H1 (cell line): ENCODE measurements around the gene DAGLA. TPM values are rescaled to one million over a fixed set of nuclear protein-coding genes. Genes with fewer than 3 reads are reported as not detected.

Experiments used
- CTCF ChIA-PET: fragments of 300-600 bp; sonication (Branson Sonifier 250); formaldehyde crosslinking; loops from one replicate; lab custom pipeline; 2021; ENCODE audit not compliant: partially characterized antibody; lab: Charles Lee
- POLR2A ChIA-PET: fragments of 300-600 bp; sonication (Branson Sonifier 250); formaldehyde crosslinking; loops from one replicate; lab custom pipeline; 2021; ENCODE audit warnings: inconsistent platforms; ENCODE audit not compliant: partially characterized antibody; lab: Charles Lee
- DNase-seq, 2 experiments: peaks; one replicate each; pipeline versions ENCODE4 v3.0.0 to v3.0.0-alpha.2; 2010 to 2022; ENCODE audit warnings: low spot score in 2 of 2, low read depth in 1 of 2, mixed read lengths in 1 of 2
- FAIRE-seq: peaks from 2 replicates; lab custom pipeline; 2011; peaks lifted over from hg19 to GRCh38; lab: Jason Lieb, UNC
- H2AFZ ChIP-seq: 2 replicates; pipeline ENCODE4 v1.8.1; 2012; ENCODE audit warnings: low read length, inconsistent platforms
- H2AK5ac ChIP-seq: 2 replicates; pipeline ENCODE4 v1.6.1; 2013; ENCODE audit warnings: low read depth, low read length
- H2BK120ac ChIP-seq: replicated peaks from 2 replicates; pipeline ENCODE3; 2013; ENCODE audit warnings: low read depth, low read length, inconsistent platforms
- H2BK12ac ChIP-seq: 2 replicates; pipeline ENCODE4 v1.6.1; 2013; ENCODE audit warnings: low read depth, low read length
- H2BK15ac ChIP-seq: 2 replicates; pipeline ENCODE4 v1.6.1; 2013; ENCODE audit warnings: low read length
- H2BK20ac ChIP-seq: 2 replicates; pipeline ENCODE4 v1.6.1; 2013; ENCODE audit warnings: low read length
- H2BK5ac ChIP-seq: 2 replicates; pipeline ENCODE4 v1.6.1; 2013; ENCODE audit warnings: low read depth, low read length
- H3K14ac ChIP-seq: 2 replicates; pipeline ENCODE4 v1.6.1; 2013; ENCODE audit warnings: inconsistent platforms; ENCODE audit not compliant: insufficient read length
- H3K18ac ChIP-seq: 2 replicates; pipeline ENCODE4 v1.6.1; 2013; ENCODE audit warnings: low read length; ENCODE audit errors: extremely low read depth
- H3K23ac ChIP-seq: 2 replicates; pipeline ENCODE4 v1.6.1; 2013; ENCODE audit warnings: inconsistent platforms; ENCODE audit not compliant: insufficient read length
- H3K23me2 ChIP-seq: 2 replicates; pipeline ENCODE4 v1.6.1; 2013; ENCODE audit warnings: low read depth, low read length
- H3K27ac ChIP-seq: 2 replicates; pipeline ENCODE4 v1.6.1; 2011; ENCODE audit warnings: low read depth, low read length, inconsistent platforms
- H3K27me3 ChIP-seq, 4 experiments: replicated peaks in 1 of 4; 1 replicate in 1 of 4; 2 replicates in 3 of 4; pipeline versions ENCODE4 v1.6.1 to v1.8.1; 2011 to 2013; ENCODE audit warnings: low read length in 3 of 4, mild to moderate bottlenecking in 3 of 4, inconsistent platforms in 2 of 4, mixed read lengths in 2 of 4, moderate library complexity in 1 of 4; ENCODE audit not compliant: control insufficient read depth in 3 of 4, insufficient read depth in 3 of 4; ENCODE audit errors: extremely low read depth in 1 of 4
- H3K36me3 ChIP-seq, 4 experiments: 2 replicates each; pipeline versions ENCODE4 v1.6.1 to v1.8.1; 2011 to 2013; ENCODE audit warnings: mild to moderate bottlenecking in 4 of 4, low read length in 3 of 4, moderate library complexity in 2 of 4, control low read depth in 1 of 4, inconsistent platforms in 1 of 4; ENCODE audit not compliant: insufficient read depth in 4 of 4, control insufficient read depth in 2 of 4
- H3K4ac ChIP-seq: replicated peaks from 2 replicates; pipeline ENCODE3; 2013; ENCODE audit warnings: low read length, low read depth, mixed read lengths, inconsistent platforms; ENCODE audit not compliant: insufficient read length
- H3K4me1 ChIP-seq, 4 experiments: replicated peaks in 1 of 4; 1 replicate in 1 of 4; 2 replicates in 3 of 4; pipeline versions ENCODE4 v1.6.1 to v1.8.1; 2011 to 2013; ENCODE audit warnings: low read length in 3 of 4, inconsistent platforms in 2 of 4, mixed read lengths in 1 of 4; ENCODE audit not compliant: insufficient read depth in 4 of 4, control insufficient read depth in 3 of 4
- H3K4me2 ChIP-seq, 2 experiments: 2 replicates each; pipeline versions ENCODE4 v1.6.1 to v1.8.1; 2011 to 2013; ENCODE audit warnings: low read depth in 2 of 2, low read length in 2 of 2, control low read depth in 1 of 2, inconsistent platforms in 1 of 2, mild to moderate bottlenecking in 1 of 2; ENCODE audit not compliant: insufficient read depth in 1 of 2
- H3K4me3 ChIP-seq, 4 experiments: fragments of 200-600, 300-600 bp in 1 of 4; sonication (generic), shearing (Covaris generic), sonication (Bioruptor Twin) in 1 of 4; 2 replicates each; pipeline versions ENCODE4 v1.5.1 to v1.8.1; 2011 to 2016; ENCODE audit warnings: low read length in 4 of 4, low read depth in 3 of 4, control low read depth in 2 of 4, inconsistent platforms in 2 of 4, mild to moderate bottlenecking in 2 of 4, mixed read lengths in 1 of 4, moderate library complexity in 1 of 4; ENCODE audit not compliant: insufficient read depth in 2 of 4; ENCODE audit errors: extremely low read depth in 1 of 4
- H3K56ac ChIP-seq: replicated peaks from 2 replicates; pipeline ENCODE3; 2013; ENCODE audit warnings: low read depth, mild to moderate bottlenecking, mixed read lengths, low read length, inconsistent platforms; ENCODE audit not compliant: insufficient read length
- H3K79me1 ChIP-seq: 2 replicates; pipeline ENCODE4 v1.6.1; 2013; ENCODE audit warnings: low read depth, low read length, control low read depth
- H3K79me2 ChIP-seq, 2 experiments: 2 replicates each; pipeline versions ENCODE4 v1.6.1 to v1.8.1; 2012 to 2013; ENCODE audit warnings: low read length in 2 of 2, mild to moderate bottlenecking in 2 of 2, inconsistent platforms in 1 of 2; ENCODE audit not compliant: insufficient read depth in 2 of 2, control insufficient read depth in 1 of 2
- H3K9ac ChIP-seq, 4 experiments: replicated peaks in 1 of 4; 1 replicate in 1 of 4; 2 replicates in 3 of 4; pipeline versions ENCODE4 v1.6.1 to v1.8.1; 2011 to 2013; ENCODE audit warnings: low read depth in 3 of 4, low read length in 3 of 4, control low read depth in 2 of 4, mild to moderate bottlenecking in 2 of 4, moderate library complexity in 2 of 4, inconsistent platforms in 1 of 4; ENCODE audit errors: extremely low read depth in 1 of 4
- H3K9me3 ChIP-seq, 2 experiments: 2 replicates each; pipeline versions ENCODE4 v1.6.1 to v1.8.1; 2012 to 2013; ENCODE audit warnings: mild to moderate bottlenecking in 2 of 2, moderate library complexity in 2 of 2, control low read depth in 1 of 2, inconsistent platforms in 1 of 2, low read depth in 1 of 2, low read length in 1 of 2, mixed read lengths in 1 of 2; ENCODE audit not compliant: insufficient read depth in 2 of 2
- H4K20me1 ChIP-seq, 2 experiments: replicated peaks in 1 of 2; 2 replicates each; pipeline versions ENCODE3 to v1.8.1; 2011 to 2013; ENCODE audit warnings: inconsistent platforms in 2 of 2, low read length in 2 of 2, mild to moderate bottlenecking in 1 of 2; ENCODE audit not compliant: insufficient read depth in 2 of 2, control insufficient read depth in 1 of 2
- H4K5ac ChIP-seq: 2 replicates; pipeline ENCODE4 v1.6.1; 2013; ENCODE audit warnings: low read length, low read depth, mixed read lengths, inconsistent platforms; ENCODE audit not compliant: insufficient read length
- H4K8ac ChIP-seq: 2 replicates; pipeline ENCODE4 v1.8.0; 2013; ENCODE audit warnings: mild to moderate bottlenecking, moderate library complexity, low read length, inconsistent platforms; ENCODE audit not compliant: insufficient read depth; ENCODE audit errors: extremely low read depth
- H4K91ac ChIP-seq: replicated peaks from 2 replicates; pipeline ENCODE3; 2013; ENCODE audit warnings: low read length, mixed read lengths, inconsistent platforms; ENCODE audit not compliant: insufficient read length
- ATF2 ChIP-seq: IDR thresholded peaks from 2 replicates; pipeline ENCODE4 v1.6.1; 2012; ENCODE audit warnings: low read length, inconsistent platforms
- CTBP2 ChIP-seq: IDR thresholded peaks from 2 replicates; pipeline ENCODE4 v1.7.0; 2011; ENCODE audit warnings: borderline replicate concordance, mild to moderate bottlenecking, moderate library complexity, mixed read lengths, low read length; ENCODE audit not compliant: insufficient read depth, insufficient read length
- EGR1 ChIP-seq: IDR thresholded peaks from 2 replicates; pipeline ENCODE4 v1.6.1; 2011; ENCODE audit warnings: low read depth, low read length, borderline replicate concordance
- JUN ChIP-seq: IDR thresholded peaks from 2 replicates; pipeline ENCODE4 v1.6.1; 2011; ENCODE audit warnings: low read depth, mild to moderate bottlenecking, improper control_type of control experiment, low read length
- RAD21 ChIP-seq, 2 experiments: IDR thresholded peaks in 1 of 2; conservative IDR thresholded peaks in 1 of 2; 2 replicates each; pipeline ENCODE4 v1.6.1; 2011; ENCODE audit warnings: low read depth in 2 of 2, low read length in 2 of 2, improper control_type of control experiment in 1 of 2, inconsistent platforms in 1 of 2, mild to moderate bottlenecking in 1 of 2, moderate library complexity in 1 of 2
- SIN3A ChIP-seq, 2 experiments: IDR thresholded peaks in 1 of 2; conservative IDR thresholded peaks in 1 of 2; 2 replicates each; pipeline ENCODE4 v1.6.1; 2011 to 2012; ENCODE audit warnings: low read length in 2 of 2, improper control_type of control experiment in 1 of 2, low read depth in 1 of 2, mild to moderate bottlenecking in 1 of 2
- TAF7 ChIP-seq: optimal IDR thresholded peaks from 2 replicates; pipeline ENCODE3; 2011; ENCODE audit warnings: low read depth, mild to moderate bottlenecking, inconsistent platforms, low read length, moderate library complexity, borderline replicate concordance
- TBP ChIP-seq: IDR thresholded peaks from 2 replicates; pipeline ENCODE4 v1.6.1; 2011; ENCODE audit warnings: low read depth, low read length, improper control_type of control experiment
- TCF12 ChIP-seq: IDR thresholded peaks from 2 replicates; pipeline ENCODE4 v1.6.1; 2011; ENCODE audit warnings: low read depth, mild to moderate bottlenecking, low read length
- TEAD4 ChIP-seq: IDR thresholded peaks from 2 replicates; pipeline ENCODE4 v1.6.1; 2012; ENCODE audit warnings: low read depth, low read length, inconsistent platforms, mixed read lengths
- WGBS, 2 experiments: shearing (Covaris generic) in 1 of 2; methylation state at CpG; one replicate each; pipeline versions ENCODE4 v1.1.6 to v1.1.7; 2013 to 2015; ENCODE audit warnings: low lambda C conversion rate in 2 of 2, mixed read lengths in 2 of 2, inconsistent platforms in 1 of 2, low coverage in 1 of 2, missing lambda C conversion rate in 1 of 2; ENCODE audit not compliant: insufficient replicate concordance in 2 of 2, insufficient coverage in 1 of 2, insufficient read length in 1 of 2; ENCODE audit errors: extremely low coverage in 1 of 2, missing lambda C conversion rate in 1 of 2; 5-methylcytosine and 5-hydroxymethylcytosine counted together
- polyA plus RNA-seq, 7 experiments: library from polyadenylated mRNA; depleted of rRNA in 3 of 7; stranded (reverse) in 5 of 7; unstranded in 2 of 7; fragments of >200 nt in 5 of 7; fragments of 200-250 nt in 2 of 7; gene quantifications; 1 replicate in 5 of 7; 2 replicates in 1 of 7; 4 replicates in 1 of 7; pipeline versions ENCODE4 v1.2.1 to v1.2.3, GENCODE V29; 2011 to 2013; ENCODE audit warnings: missing spikeins in 2 of 7, mixed read lengths in 2 of 7
- total RNA-seq: library from RNA; stranded (reverse); fragmentation: NEBNext Ultra II Directional; extraction: Animal tissue kit (Norgen Biotek cat#: 25700); gene quantifications from 2 replicates; pipeline ENCODE4 v1.2.1, GENCODE V29; 2021

DAGLA gene
- total and polyA plus RNA-seq, 2 of the 8 experiments (the other 6 are each of a cell fraction or from before 2014, with no cell fraction given): 3.6 to 6.6 TPM

- ChIA-PET POLR2A (interaction anchor here (0.6 to 2.2 kb wide), 6 partner anchors 18 to 50 kb away, joined by 3 to 8 read pairs (median 4); partner anchors contain the start of genes FEN1 and TMEM258), CTCF (interaction anchor here (1.0 to 5.3 kb wide), 15 partner anchors 8 to 136 kb away, joined by 3 to 38 read pairs (median 8); partner anchors contain the start of gene MYRF)
- WGBS, 2 experiments: 88% methylated on average over 21 of the region's 26 CpGs; no CpG with 5 or more reads in 1 of the 2 experiments
- no peaks in the 10 kb centered on the region for H4K20me1 ChIP-seq
- H3K23me2 ChIP-seq: no peaks in the 10 kb centered on the region
- no peak overlapping the region for H2BK5ac ChIP-seq
- no peak overlapping the region for H4K91ac ChIP-seq
- H2BK120ac ChIP-seq: no peak overlapping the region
- H2BK20ac ChIP-seq: no peak overlapping the region
- 0 out of 2 replicates have a peak overlapping the region, but pooled peaks have one; percentile 27 for H2BK12ac ChIP-seq
- no peak overlapping the region for H2BK15ac ChIP-seq
- no peak overlapping the region for H3K4ac ChIP-seq
- H3K4me2 ChIP-seq: no peak overlapping the region
- no peaks in the 10 kb centered on the region for H3K9me3 ChIP-seq
- FAIRE-seq (no peak), DNase-seq (no peak)
- no peaks in the 10 kb centered on the region for H3K36me3 ChIP-seq
- no peaks in the 10 kb centered on the region for H3K27me3 ChIP-seq
- H2AK5ac ChIP-seq: no peak overlapping the region
- H3K14ac ChIP-seq: no peak overlapping the region
- no peak overlapping the region for H3K4me3 ChIP-seq
- H2AFZ ChIP-seq: no peak overlapping the region
- H3K27ac ChIP-seq: no peak overlapping the region
- H3K56ac ChIP-seq: no peak overlapping the region
- H3K4me1 ChIP-seq: peaks cover 0 to 21% (median 13%) of the 10 kb centered on the region in 4 experiments; a peak in 6 of 7 replicates
- no peaks in the 10 kb centered on the region for H3K79me1 ChIP-seq
- no peak overlapping the region for H3K23ac ChIP-seq
- no peak overlapping the region for H4K5ac ChIP-seq
- no peak overlapping the region; the same call in 1 of the 2 replicates for H4K8ac ChIP-seq
- no peak overlapping the region for H3K9ac ChIP-seq
- H3K79me2 ChIP-seq: no peaks in the 10 kb centered on the region
- H3K18ac ChIP-seq: no peak overlapping the region
- no peak for TF ChIP-seq TEAD4
- TF ChIP-seq ATF2: no peak
- no peak for TF ChIP-seq EGR1
- no peak for TF ChIP-seq JUN
- no peak for TF ChIP-seq RAD21 (IDR thresholded peaks at IDR 0.05 in 1 of 2, conservative IDR thresholded peaks at IDR 0.05 in 1 of 2; ENCODE audit: low read depth in 2 of 2, low read length in 2 of 2)
- no peak for TF ChIP-seq TCF12
- no peak for TF ChIP-seq SIN3A (conservative IDR thresholded peaks at IDR 0.05 in 1 of 2, IDR thresholded peaks at IDR 0.05 in 1 of 2; ENCODE audit: low read depth in 1 of 2, low read length in 2 of 2)
- TF ChIP-seq TAF7: no peak
- no peak for TF ChIP-seq TBP
- no peak for TF ChIP-seq CTBP2
These were observed 85.5 kb downstream of the DAGLA start for GRCh38 chr11:61765550-61766253.
